Ovary (tissue), 9 donors: Measurements from ENCODE around the gene PRSS1. TPM values are rescaled to one million over a fixed set of nuclear protein-coding genes. Genes with fewer than 3 reads are reported as not detected.
"Not testable (repeated sequence)": the region's sequence is repeated elsewhere in the genome, so short reads cannot be mapped to it uniquely, and the experiment has no call there.

ENCODE experiments used
- DNase-seq, 5 donors: peaks; one replicate each; pipeline ENCODE4 v3.0.0-alpha.2; 2019 to 2020
- H3K27ac ChIP-seq, 2 donors: fragments of 200-600 bp; one replicate each; pipeline versions ENCODE4 v1.5.1 to v1.8.0; 2019 to 2022
- H3K27me3 ChIP-seq: fragments of 200-600 bp; one replicate; pipeline ENCODE4 v1.8.0; 2022
- H3K36me3 ChIP-seq: fragments of 200-600 bp; sonication (generic); one replicate; pipeline ENCODE4 v1.5.1; 2019
- H3K4me1 ChIP-seq: one replicate; pipeline ENCODE4 v1.8.1; 2013; ENCODE audit warnings: mild to moderate bottlenecking, moderate library complexity; ENCODE audit not compliant: insufficient read depth
- H3K4me3 ChIP-seq: fragments of 200-600 bp; sonication (generic); one replicate; pipeline ENCODE4 v1.5.1; 2017
- H3K9me3 ChIP-seq, 2 donors: fragments of 200-600 bp in 1 of 2; sonication (generic) in 1 of 2; one replicate each; pipeline versions ENCODE4 v1.5.1 to v1.8.1; 2013 to 2019; ENCODE audit warnings: mild to moderate bottlenecking in 1 of 2, moderate library complexity in 1 of 2
- EP300 ChIP-seq: sonication (generic); formaldehyde crosslinking; IDR thresholded peaks from one replicate; pipeline ENCODE4 v1.6.1; 2017; ENCODE audit warnings: antibody characterized with exemption
- POLR2A ChIP-seq: fragments of 450-650 bp; IDR thresholded peaks from one replicate; pipeline ENCODE4 v1.6.1; 2017; ENCODE audit warnings: antibody characterized with exemption, mild to moderate bottlenecking, moderate library complexity
- WGBS, 3 donors: extraction: QIAGEN DNeasy Blood & Tissue Kit in 1 of 3; methylation state at CpG; one replicate each; pipeline versions ENCODE4 v1.1.5 to v1.1.7; 2013 to 2017; 5-methylcytosine and 5-hydroxymethylcytosine counted together
- intact Hi-C, 4 donors: fragments of 100-400 bp; cut with DNase I; formaldehyde crosslinking; loops; one replicate each; pipeline versions ENCODE4 v1.11.0 to v1.15.1; 2022 to 2023
- polyA plus RNA-seq, 2 donors: library from polyadenylated mRNA; stranded (reverse); fragments of 200-250 nt in 1 of 2; fragments of 350-450 nt in 1 of 2; fragmentation: Illumina TruSeq in 1 of 2; extraction: RNeasy Lipid Tissue Mini Kit (QIAGEN cat#74804) in 1 of 2; gene quantifications; one replicate each; pipeline ENCODE4 v1.2.3, GENCODE V29; 2013 to 2014
- total RNA-seq, 7 donors: library from RNA; depleted of rRNA in 2 of 7; stranded (reverse); fragments of >200 nt in 2 of 7; fragmentation: NEBNext Ultra II Directional in 3 of 7; extraction: Animal tissue kit (Norgen Biotek cat#: 25700) in 3 of 7; gene quantifications; one replicate each; pipeline versions ENCODE4 v1.1.0 to v1.2.4, GENCODE V29; 2016 to 2023
- TF ChIP-seq, protein P1 (sequence below), 3 donors: fragments of 450-650 bp in 2 of 3; fragments of 200-600 bp in 1 of 3; IDR thresholded peaks; one replicate each; pipeline versions ENCODE4 v1.5.1 to v1.8.0; 2016 to 2022; ENCODE audit warnings: antibody characterized with exemption in 3 of 3, mild to moderate bottlenecking in 1 of 3
- donor health status: DM: no; HTN: no; CAD: no; lungs with moderate emphysema.
- donor health status: DM: no; HTN: no; CAD: no.
- donor health status: Bipolar disorder and iron deficiency.
- donor health status: DM: yes; HTN: yes; CAD: no.
- donor health status: DM: no; HTN: no; CAD: no.
- donor health status: DM: yes; HTN: yes; CAD: no.

PRSS1 gene
- total and polyA plus RNA-seq, 9 donors = 0.15 to 35.0 (median 2.6) TPM; not detected in 4

DNA sequence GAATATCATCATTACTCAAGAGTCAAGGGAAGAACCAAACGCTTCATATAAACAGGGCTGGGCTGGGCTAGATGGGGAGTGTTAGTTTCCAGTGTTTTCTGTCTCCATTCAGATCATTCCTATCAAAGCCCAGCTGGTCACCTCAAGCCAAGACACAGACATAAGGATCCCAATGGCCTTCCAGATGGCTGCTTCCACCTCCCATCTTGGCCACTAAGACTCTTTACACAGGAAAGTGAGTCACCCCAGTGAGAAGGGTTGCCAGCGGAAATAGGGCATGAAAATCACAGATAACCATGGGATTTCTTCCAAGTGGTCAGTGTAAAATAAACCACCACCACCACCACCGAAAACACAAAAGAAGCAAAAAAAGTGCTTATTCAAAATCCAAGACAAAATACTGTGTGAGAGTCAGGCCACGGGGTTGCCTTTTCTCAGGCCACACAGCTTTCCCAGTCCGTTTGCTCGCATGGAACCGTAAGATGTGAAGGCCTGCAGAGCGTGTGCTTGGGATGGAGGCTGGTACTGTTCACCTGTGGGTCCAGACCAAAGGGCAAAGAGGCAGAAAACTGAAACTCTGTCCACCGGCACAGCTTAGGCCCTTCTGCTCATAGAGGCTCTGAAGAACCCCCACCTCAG lies 27.1 kb downstream of the PRSS1 start:
- intact Hi-C loops = no loop called here
- TF ChIP-seq EP300 (no peak), POLR2A (no peak)
- Histone ChIP-seq H3K4me1 (no peaks in the 10 kb centered on the region), H3K9me3 (no peaks in the 10 kb centered on the region), H3K27me3 (no peaks in the 10 kb centered on the region), H3K4me3 (no peak overlapping the region), H3K27ac (no peak overlapping the region), H3K36me3 (no peaks in the 10 kb centered on the region)
- DNase-seq = no peak
- 51 to 68% (median 66%) methylated on average over 9 of the region's 9 CpGs for whole genome bisulfite sequencing, 3 donors

DNA sequence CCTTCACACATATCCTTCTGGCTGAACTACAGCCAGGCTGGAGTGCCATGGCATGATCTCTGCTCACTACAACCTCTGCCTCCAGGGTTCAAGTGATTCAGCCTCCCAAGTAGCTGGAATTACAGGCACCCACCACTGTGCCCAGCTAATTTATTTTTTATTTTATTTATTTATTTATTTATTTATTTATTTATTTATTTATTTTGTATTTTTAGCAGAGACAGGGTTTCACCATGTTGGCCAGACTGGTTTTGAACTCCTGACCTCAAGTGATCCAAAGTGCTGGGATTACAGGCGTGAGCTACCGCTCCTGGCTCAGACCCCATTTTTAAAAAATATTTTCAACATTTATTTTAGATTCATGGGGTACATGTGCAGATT lies 27.6 kb downstream of the PRSS1 start:
- intact Hi-C loops, H3K36me3 ChIP-seq, H3K4me1 ChIP-seq, H3K27me3 ChIP-seq, H3K9me3 ChIP-seq, H3K4me3 ChIP-seq, H3K27ac ChIP-seq, DNase-seq: not testable (repeated sequence)
- WGBS, 3 donors = 87 to 92% (median 89%) methylated on average over 2 of the region's 2 CpGs

DNA sequence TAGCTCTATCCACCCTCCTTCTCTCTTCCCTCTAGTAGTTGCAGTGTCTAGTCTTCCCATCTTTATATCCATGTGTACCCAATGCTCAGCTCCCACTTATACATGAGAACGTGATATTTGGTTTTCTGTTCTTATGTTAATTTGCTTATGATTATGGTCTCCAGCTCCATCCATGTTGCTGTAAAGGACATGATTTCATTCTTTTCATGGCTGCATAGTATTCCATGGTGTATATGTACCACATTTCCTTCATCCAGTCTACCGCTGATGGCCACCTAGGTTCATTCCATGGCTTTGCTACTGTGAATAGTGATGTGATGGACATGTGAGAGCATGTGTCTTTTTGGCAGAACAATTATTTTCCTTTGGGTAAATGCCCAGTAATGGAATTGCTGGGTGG lies 28.0 kb downstream of the PRSS1 start:
- no peak for DNase-seq
- no peak overlapping the region for H3K27ac ChIP-seq
- H3K27me3 ChIP-seq = no peaks in the 10 kb centered on the region
- H3K36me3 ChIP-seq = no peaks in the 10 kb centered on the region
- H3K9me3 ChIP-seq = no peaks in the 10 kb centered on the region
- 93 to 97% (median 95%) methylated on average over 2 of the region's 2 CpGs for WGBS, 3 donors
- no peak overlapping the region for H3K4me3 ChIP-seq
- TF ChIP-seq POLR2A = no peak
- TF ChIP-seq, protein P1, sequence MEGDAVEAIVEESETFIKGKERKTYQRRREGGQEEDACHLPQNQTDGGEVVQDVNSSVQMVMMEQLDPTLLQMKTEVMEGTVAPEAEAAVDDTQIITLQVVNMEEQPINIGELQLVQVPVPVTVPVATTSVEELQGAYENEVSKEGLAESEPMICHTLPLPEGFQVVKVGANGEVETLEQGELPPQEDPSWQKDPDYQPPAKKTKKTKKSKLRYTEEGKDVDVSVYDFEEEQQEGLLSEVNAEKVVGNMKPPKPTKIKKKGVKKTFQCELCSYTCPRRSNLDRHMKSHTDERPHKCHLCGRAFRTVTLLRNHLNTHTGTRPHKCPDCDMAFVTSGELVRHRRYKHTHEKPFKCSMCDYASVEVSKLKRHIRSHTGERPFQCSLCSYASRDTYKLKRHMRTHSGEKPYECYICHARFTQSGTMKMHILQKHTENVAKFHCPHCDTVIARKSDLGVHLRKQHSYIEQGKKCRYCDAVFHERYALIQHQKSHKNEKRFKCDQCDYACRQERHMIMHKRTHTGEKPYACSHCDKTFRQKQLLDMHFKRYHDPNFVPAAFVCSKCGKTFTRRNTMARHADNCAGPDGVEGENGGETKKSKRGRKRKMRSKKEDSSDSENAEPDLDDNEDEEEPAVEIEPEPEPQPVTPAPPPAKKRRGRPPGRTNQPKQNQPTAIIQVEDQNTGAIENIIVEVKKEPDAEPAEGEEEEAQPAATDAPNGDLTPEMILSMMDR (IDR thresholded peaks at IDR 0.05) = no peak
- TF ChIP-seq EP300 = no peak
- intact Hi-C loops = no loop called here
- H3K4me1 ChIP-seq = no peaks in the 10 kb centered on the region

DNA sequence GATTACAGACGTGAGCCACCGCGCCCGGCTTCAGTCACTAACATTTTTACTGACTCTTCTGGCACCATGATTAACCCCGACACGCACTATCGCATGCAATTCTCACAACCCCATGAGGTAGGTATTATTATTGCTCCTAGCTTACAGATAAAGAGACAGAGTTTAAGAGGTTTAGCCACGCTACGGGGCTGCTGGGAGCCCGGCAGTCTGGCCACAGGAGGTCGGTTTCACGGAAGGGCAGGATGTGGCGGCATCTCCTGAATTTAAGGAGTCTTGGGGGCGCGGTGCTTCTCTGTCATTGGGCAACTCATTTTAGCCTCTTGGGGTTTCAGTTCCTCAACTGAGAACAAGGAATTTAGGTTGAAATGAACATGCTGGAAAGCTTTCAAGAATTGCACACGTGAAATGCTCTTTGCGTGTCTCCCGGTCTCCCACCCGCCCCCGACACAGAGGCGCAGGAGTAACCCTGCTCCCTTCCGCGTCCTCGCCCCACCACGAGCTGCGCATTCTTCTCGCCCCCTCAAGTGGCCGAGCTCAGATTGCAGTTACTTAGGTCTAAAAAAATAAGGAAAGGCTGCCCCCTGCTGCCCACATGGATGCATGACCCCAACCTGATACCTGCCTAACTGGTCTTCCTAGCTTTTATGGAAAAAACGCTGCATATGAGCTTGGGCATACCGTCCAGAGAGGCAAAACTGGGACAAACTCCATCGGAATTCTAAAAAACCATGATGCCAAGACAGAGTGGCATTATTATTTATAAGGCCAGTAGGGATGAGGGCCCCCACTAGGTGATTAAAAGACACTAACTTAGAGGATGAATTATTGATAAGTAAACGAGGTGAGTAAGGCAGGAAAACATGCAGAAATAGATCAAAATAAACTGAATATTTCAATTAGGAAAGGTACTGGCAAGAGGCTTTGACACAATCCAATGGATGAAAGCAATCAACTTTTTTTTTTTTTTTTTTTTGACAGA lies 33.9 kb downstream of the PRSS1 start:
- Histone ChIP-seq H3K36me3 (no peaks in the 10 kb centered on the region), H3K4me3 (no peak overlapping the region), H3K9me3 (no peaks in the 10 kb centered on the region), H3K27me3 (no peaks in the 10 kb centered on the region), H3K27ac (no peak overlapping the region), H3K4me1 (no peaks in the 10 kb centered on the region)
- peak; percentile 72 to 90 (median 87) for DNase-seq
- intact Hi-C loops = loop anchor here in 2 of 4 donors (10.0 kb wide), 2 partner anchors 118 to 148 kb away; no protein-coding TSS in a partner anchor
- WGBS, 3 donors = 5 to 8% (median 8%) methylated on average over 32 of the region's 32 CpGs
- no peak for TF ChIP-seq POLR2A
- TF ChIP-seq, protein P1 (IDR thresholded peaks at IDR 0.05) = peak in 2 of 3 donors; percentile 80 to 93
- TF ChIP-seq EP300 = no peak

DNA sequence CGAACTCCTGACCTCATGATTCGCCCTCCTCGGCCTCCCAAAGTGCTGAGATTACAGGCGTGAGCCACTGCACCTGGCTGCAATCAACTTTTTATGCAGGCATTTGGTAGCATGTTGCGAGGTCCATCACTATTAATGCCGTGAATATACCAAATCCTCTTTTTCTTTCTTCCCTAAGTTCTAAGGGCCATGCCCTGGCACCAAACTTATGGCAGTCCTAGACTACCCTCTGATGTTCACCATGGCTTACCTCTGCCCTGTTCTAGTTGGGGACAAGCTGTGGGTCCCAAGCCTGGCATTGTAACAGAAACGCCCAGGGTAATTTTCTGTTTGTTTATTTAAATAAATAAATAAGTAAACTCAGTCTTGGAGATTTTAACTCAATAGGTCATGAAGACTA lies 34.8 kb downstream of the PRSS1 start:
- TF ChIP-seq, protein P1 (IDR thresholded peaks at IDR 0.05) = no peak
- no peak for TF ChIP-seq POLR2A
- no peak for TF ChIP-seq EP300
- H3K27me3 ChIP-seq = no peaks in the 10 kb centered on the region
- 86 to 92% (median 91%) methylated on average over 7 of the region's 7 CpGs for WGBS, 3 donors
- H3K4me3 ChIP-seq = no peak overlapping the region
- intact Hi-C loops = loop anchor here in 2 of 4 donors (10.0 kb wide), 2 partner anchors 119 to 149 kb away; no protein-coding TSS in a partner anchor
- H3K9me3 ChIP-seq = no peaks in the 10 kb centered on the region
- no peak for DNase-seq
- H3K36me3 ChIP-seq = no peaks in the 10 kb centered on the region
- H3K27ac ChIP-seq = no peak overlapping the region
- no peaks in the 10 kb centered on the region for H3K4me1 ChIP-seq
